ENCODE data around the gene ITCH.
"Not testable (repeated sequence)": the region's sequence is repeated elsewhere in the genome, so short reads cannot be mapped to it uniquely, and the experiment has no call there.

ITCH gene

GRCh38 chr20:34382877-34383455 lies 19.9 kb downstream of the ITCH start:
- DNase-seq (ENCODE audit: low spot score), result not testable (repeated sequence)

DNA sequence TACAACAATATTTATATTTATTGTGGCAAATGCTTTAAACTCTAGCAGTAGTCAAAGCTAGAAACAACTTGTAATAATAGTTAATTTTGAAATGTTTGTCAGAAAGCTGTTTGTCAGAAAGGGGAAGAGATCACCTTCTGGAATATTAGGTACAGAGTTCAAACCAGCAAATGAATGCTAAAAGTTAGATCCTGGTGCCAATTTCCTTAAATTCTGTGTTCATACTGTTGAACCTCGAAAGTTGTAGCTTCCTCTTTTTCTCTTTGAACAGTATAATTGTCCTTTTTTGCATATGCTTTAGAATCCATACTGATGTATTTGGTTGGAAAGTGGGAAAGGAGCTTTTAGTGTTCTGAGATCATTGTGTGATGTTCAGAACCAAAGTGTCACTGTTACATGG lies 22.4 kb downstream of the ITCH start:
- no peak for DNase-seq (ENCODE audit: low spot score)

DNA sequence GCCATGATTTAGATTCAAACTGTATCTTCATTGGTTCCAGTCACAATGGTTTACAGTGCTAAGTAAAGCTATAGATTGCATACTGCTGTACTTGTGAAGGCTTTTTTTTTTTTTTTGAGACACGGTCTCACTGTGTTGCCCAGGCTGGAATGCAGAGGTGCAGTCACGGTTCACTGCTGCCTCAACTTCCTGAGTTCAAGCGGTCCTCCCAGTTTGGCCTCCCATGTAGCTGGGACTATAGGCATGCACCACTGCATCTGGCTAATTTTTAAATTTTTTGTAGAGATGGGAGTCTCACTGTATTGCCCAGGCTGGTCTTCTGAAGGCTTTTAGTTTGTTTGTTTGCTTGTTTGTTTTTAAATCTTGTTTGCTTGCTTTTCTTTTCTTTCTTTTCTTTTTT lies 24.9 kb downstream of the ITCH start:
- no peak for DNase-seq (ENCODE audit: low spot score)

- no peak for DNase-seq (ENCODE audit: low spot score)
These were observed 25.6 kb downstream of the ITCH start for GRCh38 chr20:34388678-34389077.

- DNase-seq (ENCODE audit: low spot score), result no peak
These were observed 26.3 kb downstream of the ITCH start for GRCh38 chr20:34389206-34389953.

- DNase-seq (ENCODE audit: low spot score), result no peak
These were observed 27.0 kb downstream of the ITCH start for GRCh38 chr20:34389954-34390555.

DNA sequence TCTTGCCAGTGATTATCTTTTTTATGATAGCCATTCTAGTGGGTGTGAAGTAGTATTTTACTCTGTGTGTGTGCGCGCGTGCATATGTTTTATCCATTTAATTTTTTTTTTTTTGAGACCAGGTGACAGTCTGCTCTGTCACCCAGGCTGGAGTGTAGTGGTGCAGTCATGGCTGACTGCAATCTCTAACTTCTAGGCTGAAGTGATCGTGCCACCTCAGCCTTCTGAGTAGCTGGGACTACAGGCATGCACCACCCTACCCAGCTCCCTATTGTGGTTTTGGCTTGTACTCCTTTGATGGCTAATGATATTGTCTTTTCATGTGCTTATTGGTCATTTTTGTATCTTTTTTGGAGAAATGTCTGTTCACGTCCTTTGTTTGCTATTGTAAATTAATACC lies 33.3 kb downstream of the ITCH start:
- DNase-seq (ENCODE audit: low spot score), result no peak

GRCh38 chr20:34397096-34397495 lies 34.0 kb downstream of the ITCH start:
- no peak for DNase-seq (ENCODE audit: low spot score)

GRCh38 chr20:34400776-34401175 lies 37.7 kb downstream of the ITCH start:
- not testable (repeated sequence) for DNase-seq (ENCODE audit: low spot score)

- DNase-seq (ENCODE audit: low spot score), result no peak
These were observed 38.8 kb downstream of the ITCH start for GRCh38 chr20:34401741-34402455.

DNA sequence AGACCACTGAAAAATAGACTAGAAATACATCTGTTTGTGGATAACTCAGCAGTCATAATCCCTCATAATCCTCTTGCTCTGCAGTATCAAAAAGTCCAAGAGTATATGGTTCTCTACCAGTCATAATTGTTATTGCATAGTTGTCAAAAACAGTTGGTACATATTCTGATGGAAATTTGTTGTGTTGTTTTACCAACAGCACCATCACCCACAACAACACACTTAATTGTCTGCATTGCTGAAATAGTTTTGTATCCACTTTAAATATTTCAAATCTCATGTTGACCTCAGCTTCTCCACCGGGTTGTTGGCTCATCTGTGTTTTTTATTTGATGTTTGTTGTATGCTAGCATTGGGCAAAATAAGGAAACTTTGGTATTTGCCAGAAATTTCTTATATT lies 39.4 kb downstream of the ITCH start:
- DNase-seq (ENCODE audit: low spot score), result no peak

DNA sequence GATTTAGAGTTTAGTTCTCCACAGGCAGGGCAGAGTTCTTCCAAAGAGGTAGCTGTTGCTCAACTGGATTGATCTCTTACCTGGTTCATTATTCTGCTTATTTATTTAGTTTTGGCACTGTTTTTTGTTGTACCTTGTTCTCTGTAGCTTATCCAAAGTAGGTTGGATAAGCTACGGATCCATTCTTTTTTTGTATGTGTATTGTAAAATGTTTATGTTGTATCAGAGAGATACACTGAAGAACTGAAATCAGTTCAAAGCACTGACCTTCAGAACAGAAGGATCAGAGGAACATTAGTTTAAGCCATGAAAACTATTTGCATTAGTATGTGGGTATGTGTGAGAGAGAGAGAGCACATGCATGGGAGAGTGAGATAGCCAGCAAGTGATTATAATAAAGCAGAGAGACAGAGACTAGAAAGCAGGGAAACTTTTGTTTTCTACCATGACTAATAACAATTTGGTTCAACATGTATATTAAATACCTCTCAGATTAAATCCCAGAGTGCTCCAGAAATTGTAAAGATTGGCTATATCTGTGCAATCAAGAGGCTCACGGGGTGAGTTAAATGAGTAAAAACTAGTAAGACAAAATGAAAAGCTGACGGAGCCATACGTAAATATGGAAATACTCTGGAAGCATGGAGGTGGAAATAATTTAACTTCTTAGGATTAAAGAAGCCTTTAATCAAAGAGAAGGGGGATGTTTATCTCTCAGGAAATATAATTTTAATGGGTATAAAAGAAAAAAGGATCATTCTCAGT lies 40.2 kb downstream of the ITCH start:
- DNase-seq (ENCODE audit: low spot score), result no peak

GRCh38 chr20:34403908-34404307 lies 40.8 kb downstream of the ITCH start:
- no peak for DNase-seq (ENCODE audit: low spot score)

DNA sequence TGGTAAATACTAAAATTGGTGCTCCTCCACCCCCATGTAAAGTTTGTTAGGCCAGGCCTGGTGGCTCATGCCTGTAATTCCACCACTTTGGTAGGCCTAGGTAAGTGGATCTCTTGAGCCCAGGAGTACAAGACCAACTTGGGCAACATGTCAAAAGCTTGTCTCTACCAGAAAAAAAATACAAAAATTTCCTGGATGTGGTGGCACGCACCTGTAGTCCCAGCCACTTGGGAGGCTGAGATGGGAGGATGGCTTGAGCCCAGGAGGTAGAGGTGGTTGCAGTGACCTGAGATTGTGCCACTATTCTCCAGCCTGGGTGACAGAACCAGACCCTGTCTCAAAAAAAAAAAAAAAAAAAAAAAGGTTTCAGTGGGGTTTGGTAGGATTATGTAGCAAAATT lies 41.7 kb downstream of the ITCH start:
- no peak for DNase-seq (ENCODE audit: low spot score)

GRCh38 chr20:34405247-34405651 lies 42.2 kb downstream of the ITCH start:
- DNase-seq (ENCODE audit: low spot score), result not testable (repeated sequence)

- not testable (repeated sequence) for DNase-seq (ENCODE audit: low spot score)
These were observed 42.9 kb downstream of the ITCH start for GRCh38 chr20:34405942-34406341.

GRCh38 chr20:34407962-34408474 lies 44.9 kb downstream of the ITCH start:
- no peak for DNase-seq (ENCODE audit: low spot score)

GRCh38 chr20:34410336-34410735 lies 47.3 kb downstream of the ITCH start:
- DNase-seq (ENCODE audit: low spot score), result no peak

DNA sequence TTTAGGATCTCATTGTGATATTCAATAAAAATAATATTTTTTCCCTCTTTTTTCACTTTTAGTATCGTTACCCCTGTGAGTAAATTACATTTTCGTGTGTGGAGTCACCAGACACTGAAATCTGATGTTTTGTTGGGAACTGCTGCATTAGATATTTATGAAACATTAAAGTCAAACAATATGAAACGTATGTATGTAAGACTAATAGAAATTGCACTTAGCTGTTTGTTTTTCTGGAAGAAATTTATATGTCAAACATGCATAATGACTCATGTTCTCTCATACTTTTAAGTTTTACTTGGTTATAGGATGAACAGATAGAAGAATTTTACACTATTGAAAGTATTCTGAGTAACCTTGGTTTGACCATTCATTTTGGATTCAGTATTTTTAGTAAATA lies 49.4 kb downstream of the ITCH start:
- DNase-seq (ENCODE audit: low spot score), result no peak

GRCh38 chr20:34414525-34414924 lies 51.5 kb downstream of the ITCH start:
- DNase-seq (ENCODE audit: low spot score), result not testable (repeated sequence)

DNA sequence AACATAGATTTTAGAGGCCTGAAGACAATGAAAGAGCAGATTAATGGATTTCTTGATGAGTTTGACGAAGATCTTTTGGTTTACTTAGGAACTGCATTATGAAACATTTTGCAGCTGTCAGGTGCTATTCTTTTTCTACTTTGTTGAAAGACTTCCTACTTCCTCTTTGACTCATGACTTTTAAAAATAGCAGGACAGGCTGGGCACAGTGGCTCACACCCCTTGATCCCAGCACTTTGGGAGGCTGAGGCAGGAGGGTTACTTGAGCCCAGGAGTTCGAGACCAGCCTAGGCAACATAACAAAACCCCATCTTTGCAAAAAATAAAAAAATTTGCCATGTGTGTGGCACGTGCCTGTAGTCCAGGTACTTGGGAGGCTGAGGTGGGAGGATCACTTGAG lies 52.0 kb downstream of the ITCH start:
- DNase-seq (ENCODE audit: low spot score), result no peak

DNA sequence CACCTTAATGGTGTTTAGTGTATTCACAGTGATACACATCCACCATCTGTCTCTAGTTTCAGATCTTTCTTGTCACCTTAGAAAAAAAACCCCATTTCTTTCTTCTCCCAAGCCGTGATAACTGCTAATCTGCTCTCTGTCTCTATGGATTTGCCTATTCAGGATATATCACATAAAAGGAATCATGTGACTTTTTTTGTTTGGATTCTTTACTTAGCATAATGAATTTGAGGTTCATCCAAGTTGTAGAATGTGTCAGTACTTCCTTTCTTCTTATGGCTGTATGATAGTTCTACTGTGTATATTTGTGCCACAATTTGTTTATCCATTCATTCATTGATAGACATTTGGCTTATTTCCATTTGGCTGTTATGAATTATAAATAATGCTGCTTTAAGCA lies 57.1 kb downstream of the ITCH start:
- DNase-seq (ENCODE audit: low spot score), result no peak
